ENCODE results near the gene NSUN2.
A peak's percentile ranks its signal among the peaks of the same experiment; 100 is the strongest.

Gene NSUN2

GRCh38 chr5:6656680-6657079, 23.8 kb upstream of the NSUN2 start:
- Histone ChIP-seq H3K9me3 (ENCODE audit: control insufficient read depth, insufficient read depth, low read length) (no peaks in the 10 kb centered on the region; the same call in 1 of the 2 replicates), H3K27me3 (ENCODE audit: control insufficient read depth, low read length) (no peaks in the 10 kb centered on the region), H3K36me3 (ENCODE audit: control insufficient read depth, low read length) (peaks cover 42% of the 10 kb centered on the region), H3K4me3 (ENCODE audit: low read length) (no peak overlapping the region), H4K20me1 (ENCODE audit: control insufficient read depth, insufficient read depth, low read depth, low read length) (no peaks in the 10 kb centered on the region), H3K79me2 (ENCODE audit: control insufficient read depth, low read length) (no peaks in the 10 kb centered on the region), H3K27ac (ENCODE audit: low read depth, low read length) (no peak overlapping the region), H3F3A (ENCODE audit: control insufficient read depth, insufficient read depth) (0 out of 2 replicates have a peak, but pooled peaks cover 2% of the 10 kb centered on the region), H3K4me1 (ENCODE audit: control insufficient read depth, low read length) (peaks cover 28% of the 10 kb centered on the region), H3K9me2 (replicated peaks; ENCODE audit: control insufficient read depth, low read length) (no peaks in the 10 kb centered on the region), H3K4me2 (ENCODE audit: low read length) (no peak overlapping the region)
- TF ChIP-seq EZH2phosphoT487 (IDR thresholded peaks at IDR 0.05; ENCODE audit: borderline replicate concordance, low read length) = no peak
- TF ChIP-seq CTCF (IDR thresholded peaks at IDR 0.05; ENCODE audit: low read depth, low read length, poor library complexity, severe bottlenecking) = no peak

DNA sequence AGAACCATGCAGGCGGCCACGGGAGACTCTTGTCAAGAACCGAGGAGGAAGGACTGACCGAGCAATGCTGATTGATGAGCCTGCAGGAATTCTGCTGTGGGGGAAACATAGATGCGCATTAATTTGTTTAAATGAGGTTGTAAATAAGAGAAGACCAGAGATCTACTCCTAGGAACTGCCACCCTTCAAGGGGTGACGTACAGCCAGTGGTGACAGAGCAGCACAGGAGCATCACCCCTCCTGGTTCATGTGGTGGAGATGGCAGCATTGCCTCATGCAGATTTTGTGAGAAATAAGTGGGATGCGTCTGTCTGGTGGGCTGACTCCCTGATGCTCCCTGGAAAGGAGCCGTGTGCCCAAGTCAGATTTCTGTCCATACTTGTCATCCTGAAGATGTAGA, 22.6 kb upstream of the NSUN2 start:
- Histone ChIP-seq H3K9me3 (ENCODE audit: control insufficient read depth, insufficient read depth, low read length) (no peaks in the 10 kb centered on the region; the same call in 1 of the 2 replicates), H3K9me2 (replicated peaks; ENCODE audit: control insufficient read depth, low read length) (no peaks in the 10 kb centered on the region), H3K27me3 (ENCODE audit: control insufficient read depth, low read length) (no peaks in the 10 kb centered on the region), H3K79me2 (ENCODE audit: control insufficient read depth, low read length) (peaks cover 4% of the 10 kb centered on the region; the same call in 1 of the 2 replicates), H3K4me1 (ENCODE audit: control insufficient read depth, low read length) (peaks cover 29% of the 10 kb centered on the region), H4K20me1 (ENCODE audit: control insufficient read depth, insufficient read depth, low read depth, low read length) (no peaks in the 10 kb centered on the region), H3K4me3 (ENCODE audit: low read length) (no peak overlapping the region), H3K27ac (ENCODE audit: low read depth, low read length) (no peak overlapping the region), H3K36me3 (ENCODE audit: control insufficient read depth, low read length) (peaks cover 42% of the 10 kb centered on the region), H3K4me2 (ENCODE audit: low read length) (no peak overlapping the region), H3F3A (ENCODE audit: control insufficient read depth, insufficient read depth) (no peaks in the 10 kb centered on the region)
- TF ChIP-seq CTCF (IDR thresholded peaks at IDR 0.05; ENCODE audit: low read depth, low read length, poor library complexity, severe bottlenecking) (no peak), EZH2phosphoT487 (IDR thresholded peaks at IDR 0.05; ENCODE audit: borderline replicate concordance, low read length) (no peak)

DNA sequence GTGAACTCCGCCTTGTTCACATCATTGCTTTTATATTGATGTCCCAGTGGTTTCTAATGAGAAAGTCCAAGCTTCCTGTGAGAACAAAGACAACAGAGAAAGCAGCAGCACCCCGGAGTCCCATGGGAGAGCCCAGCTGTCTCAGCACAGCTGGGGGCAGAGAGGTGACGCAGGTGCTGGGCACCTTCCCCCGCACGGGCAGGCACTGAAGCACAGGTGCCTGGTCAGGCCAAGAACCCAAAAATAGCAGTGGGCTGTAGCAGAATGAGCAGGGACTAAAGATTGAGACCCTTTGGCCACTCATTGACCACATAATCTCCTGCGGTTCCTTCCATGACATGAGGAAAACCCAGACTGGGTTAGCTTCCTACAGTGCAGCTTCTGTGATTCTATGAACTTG, 19.2 kb upstream of the NSUN2 start:
- Histone ChIP-seq H3K4me3 (ENCODE audit: low read length) (peak overlapping the region; percentile 37), H3K79me2 (ENCODE audit: control insufficient read depth, low read length) (peaks cover 18% of the 10 kb centered on the region), H4K20me1 (ENCODE audit: control insufficient read depth, insufficient read depth, low read depth, low read length) (no peaks in the 10 kb centered on the region), H3K9me3 (ENCODE audit: control insufficient read depth, insufficient read depth, low read length) (no peaks in the 10 kb centered on the region; the same call in 1 of the 2 replicates), H3K27me3 (ENCODE audit: control insufficient read depth, low read length) (no peaks in the 10 kb centered on the region), H3F3A (ENCODE audit: control insufficient read depth, insufficient read depth) (no peaks in the 10 kb centered on the region), H3K4me1 (ENCODE audit: control insufficient read depth, low read length) (peaks cover 30% of the 10 kb centered on the region), H3K36me3 (ENCODE audit: control insufficient read depth, low read length) (peaks cover 25% of the 10 kb centered on the region), H3K9me2 (replicated peaks; ENCODE audit: control insufficient read depth, low read length) (no peaks in the 10 kb centered on the region), H3K4me2 (ENCODE audit: low read length) (peak overlapping the region; percentile 61), H3K27ac (ENCODE audit: low read depth, low read length) (no peak overlapping the region)
- TF ChIP-seq CTCF (IDR thresholded peaks at IDR 0.05; ENCODE audit: low read depth, low read length, poor library complexity, severe bottlenecking) = no peak
- TF ChIP-seq EZH2phosphoT487 (IDR thresholded peaks at IDR 0.05; ENCODE audit: borderline replicate concordance, low read length) = no peak

All from DOHH2 (cell line).